Neural crest cell (in vitro differentiated cells): ENCODE results near the gene HAGHL. TPM values are rescaled to one million over a fixed set of nuclear protein-coding genes. Genes with fewer than 3 reads are reported as not detected.
A peak's percentile ranks its signal among the peaks of the same experiment; 100 is the strongest.
"Not testable (repeated sequence)": the region's sequence is repeated elsewhere in the genome, so short reads cannot be mapped to it uniquely, and the experiment has no call there.

Experiments used
- DNase-seq: peaks from one replicate; pipeline ENCODE4 v3.0.0; 2021; ENCODE audit warnings: low read depth, mixed read lengths, low spot score
- H3K27ac Mint-ChIP-seq: one replicate; pipeline ENCODE4 v1.8.0; 2021; ENCODE audit warnings: mild to moderate bottlenecking, mixed read lengths; ENCODE audit not compliant: unreplicated experiment
- H3K27me3 Mint-ChIP-seq: 2 replicates; pipeline ENCODE4 v1.8.0; 2021; ENCODE audit warnings: low read depth, mild to moderate bottlenecking, mixed read lengths
- H3K36me3 Mint-ChIP-seq: 2 replicates; pipeline ENCODE4 v1.8.0; 2021; ENCODE audit warnings: low read depth, mild to moderate bottlenecking, mixed read lengths
- H3K4me1 Mint-ChIP-seq: 2 replicates; pipeline ENCODE4 v1.8.0; 2021; ENCODE audit warnings: mixed read lengths
- H3K4me3 Mint-ChIP-seq: one replicate; pipeline ENCODE4 v1.8.0; 2021; ENCODE audit warnings: mild to moderate bottlenecking, mixed read lengths
- H3K9me3 Mint-ChIP-seq: 2 replicates; pipeline ENCODE4 v1.8.0; 2021; ENCODE audit warnings: mixed read lengths
- CTCF ChIP-seq: fragments of 200-600 bp; sonication (generic); conservative IDR thresholded peaks from 2 replicates; pipeline ENCODE4 v1.5.0; 2021; ENCODE audit warnings: antibody characterized with exemption, mild to moderate bottlenecking
- total RNA-seq: library from RNA; stranded (reverse); gene quantifications from 2 replicates; pipeline ENCODE4 v1.2.1, GENCODE V29; 2021

The HAGHL gene
- total RNA-seq, 1 donor from 2014 or later: 15.4 TPM

DNA sequence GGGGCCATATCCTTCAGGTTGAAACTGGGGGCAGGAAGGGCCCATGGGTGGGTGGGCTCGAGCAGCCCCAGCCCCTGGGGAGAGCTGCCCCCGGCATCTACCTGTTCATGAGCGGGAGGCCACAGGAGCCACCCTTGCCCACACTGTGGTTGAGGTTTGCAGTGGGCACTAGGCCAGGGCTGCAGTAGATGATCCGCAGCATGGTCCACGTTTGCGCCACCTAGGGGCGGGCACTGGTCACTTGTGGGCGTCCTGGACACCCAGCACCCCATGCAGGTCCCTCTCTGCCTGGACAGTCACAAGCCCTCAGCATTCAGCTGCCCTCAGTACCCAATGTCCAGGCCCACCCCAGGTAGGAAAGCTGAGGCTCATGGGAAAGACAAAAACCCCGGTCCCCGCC is 40.9 kb upstream of the HAGHL start:
- Mint-ChIP-seq H3K36me3 (peaks cover 5% of the 10 kb centered on the region), H3K4me3 (peak overlapping the region; percentile 78), H3K27ac (no peak overlapping the region), H3K27me3 (peaks cover 18% of the 10 kb centered on the region), H3K4me1 (peaks cover 27% of the 10 kb centered on the region), H3K9me3 (no peaks in the 10 kb centered on the region)
- peak; percentile 50 for DNase-seq
- peak; percentile 50 for TF ChIP-seq CTCF

- peak overlapping the region; percentile 78 for H3K4me3 Mint-ChIP-seq
- DNase-seq: no peak
Measured at GRCh38 chr16:686459-687260, 40.2 kb upstream of the HAGHL start.

DNA sequence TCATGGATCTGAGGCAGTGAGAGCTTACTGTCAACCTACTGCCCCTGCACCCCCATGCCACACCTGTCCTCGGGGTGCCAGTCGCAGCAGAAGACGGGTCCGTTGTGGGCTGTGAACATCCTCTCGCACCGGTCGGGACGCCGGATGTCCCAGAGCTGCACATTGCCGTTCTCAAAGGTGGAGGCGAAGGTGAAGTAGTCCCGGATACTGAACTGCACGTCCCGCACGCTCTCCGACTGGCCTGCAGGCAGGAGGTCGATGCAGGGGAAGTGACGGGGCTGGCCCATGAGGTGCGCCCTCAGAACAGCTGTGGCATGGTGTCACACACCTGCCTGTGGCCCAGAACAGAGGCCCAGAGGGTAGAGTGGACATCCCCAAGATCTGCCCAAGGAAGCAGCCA is 39.4 kb upstream of the HAGHL start:
- peak overlapping the region; percentile 76 for H3K4me3 Mint-ChIP-seq

More at GRCh38 chr16:686459-687260, 40.2 kb upstream of the HAGHL start:
- TF ChIP-seq CTCF: no peak
- peaks cover 23% of the 10 kb centered on the region for H3K4me1 Mint-ChIP-seq
- no peaks in the 10 kb centered on the region for H3K9me3 Mint-ChIP-seq
- peaks cover 5% of the 10 kb centered on the region for H3K36me3 Mint-ChIP-seq
- H3K27ac Mint-ChIP-seq: no peak overlapping the region
- peaks cover 22% of the 10 kb centered on the region for H3K27me3 Mint-ChIP-seq

DNA sequence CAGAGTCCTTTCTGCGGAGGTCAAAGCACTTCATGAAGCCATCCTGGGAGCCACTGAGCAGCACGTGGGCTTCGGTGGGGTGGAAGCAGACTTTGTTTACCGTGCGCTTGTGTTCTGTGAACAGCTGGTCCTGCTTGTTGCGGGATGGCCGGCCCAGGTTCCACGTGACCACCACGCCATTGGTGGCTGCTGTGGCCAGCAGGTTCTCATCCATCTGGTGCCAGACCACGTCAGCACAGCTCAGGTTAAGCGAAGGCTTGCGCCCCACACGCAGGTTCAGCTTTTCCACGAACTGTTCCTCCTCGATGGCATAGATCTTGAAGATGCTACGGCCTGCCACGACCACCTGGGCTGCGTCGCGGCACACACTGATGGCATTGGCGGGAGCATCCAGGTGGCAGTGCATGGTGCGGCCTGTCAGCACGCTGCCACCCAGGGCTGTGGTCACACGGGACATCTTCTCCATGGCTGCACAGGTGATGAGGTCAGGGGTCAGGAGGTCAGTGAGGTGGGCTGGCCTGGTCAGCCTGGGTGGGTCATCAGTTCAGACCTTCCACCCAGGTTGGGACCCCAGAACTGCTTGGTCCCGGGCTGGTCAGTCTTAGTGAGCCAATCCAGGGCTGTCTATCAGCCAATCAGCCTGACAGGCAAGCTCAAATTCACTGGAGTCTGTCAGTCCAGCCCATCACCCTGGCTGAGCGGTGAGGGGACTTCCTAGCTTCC is 37.6 kb upstream of the HAGHL start:
- H3K27me3 Mint-ChIP-seq: peaks cover 44% of the 10 kb centered on the region
- peaks cover 3% of the 10 kb centered on the region for H3K36me3 Mint-ChIP-seq
- no peaks in the 10 kb centered on the region for H3K9me3 Mint-ChIP-seq
- H3K27ac Mint-ChIP-seq: peak overlapping the region; percentile 57
- peak overlapping the region; percentile 92 for H3K4me3 Mint-ChIP-seq
- no peak for DNase-seq
- peaks cover 17% of the 10 kb centered on the region for H3K4me1 Mint-ChIP-seq
- TF ChIP-seq CTCF: no peak

More for the DNA sequence above, 39.4 kb upstream of the HAGHL start:
- Mint-ChIP-seq H3K4me1 (peaks cover 20% of the 10 kb centered on the region), H3K36me3 (peaks cover 4% of the 10 kb centered on the region), H3K9me3 (no peaks in the 10 kb centered on the region), H3K27ac (no peak overlapping the region), H3K27me3 (peaks cover 29% of the 10 kb centered on the region)
- no peak for TF ChIP-seq CTCF
- no peak for DNase-seq

DNA sequence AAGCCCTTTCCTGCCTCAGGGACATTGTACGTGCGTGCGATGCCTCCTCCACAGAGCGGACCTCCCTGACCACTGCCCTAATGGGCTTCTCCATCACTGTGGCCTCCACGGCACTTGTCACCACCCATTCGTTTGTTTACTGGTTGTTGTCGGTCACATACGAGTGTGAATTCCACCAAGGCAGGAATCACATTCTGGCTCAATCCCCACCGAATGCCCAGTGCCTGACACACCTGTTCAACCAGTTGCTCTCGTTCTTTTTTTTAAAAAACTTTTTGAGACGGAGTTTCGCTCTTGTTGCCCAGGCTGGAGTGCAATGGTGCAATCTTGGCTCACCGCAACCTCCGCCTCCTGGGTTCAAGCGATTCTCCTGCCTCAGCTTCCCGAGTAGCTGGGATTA is 35.7 kb upstream of the HAGHL start:
- not testable (repeated sequence) for H3K27ac Mint-ChIP-seq, DNase-seq
- peaks cover 58% of the 10 kb centered on the region for H3K27me3 Mint-ChIP-seq

More for the DNA sequence above, 35.7 kb upstream of the HAGHL start:
- Mint-ChIP-seq H3K4me3 (peak overlapping the region; percentile 92), H3K4me1 (peaks cover 17% of the 10 kb centered on the region)
- H3K36me3 Mint-ChIP-seq, H3K9me3 Mint-ChIP-seq: not testable (repeated sequence)
